Measurements from ENCODE around the gene POLR1E. TPM values are rescaled to one million over a fixed set of nuclear protein-coding genes. Genes with fewer than 3 reads are reported as not detected.
"Not testable (repeated sequence)": the region's sequence is repeated elsewhere in the genome, so short reads cannot be mapped to it uniquely, and the experiment has no call there.

Gene POLR1E
- total RNA-seq, 1 donor from 2014 or later, result 26.1 TPM

- H3K4me3 Mint-ChIP-seq, result no peak overlapping the region
- no peaks in the 10 kb centered on the region for H3K9me3 Mint-ChIP-seq
- no peak for DNase-seq (ENCODE audit: low spot score in 2 of 2, unreplicated experiment in 2 of 2)
- H3K4me1 Mint-ChIP-seq, result no peaks in the 10 kb centered on the region
- no peak for TF ChIP-seq CTCF (IDR thresholded peaks at IDR 0.05; ENCODE audit: unreplicated experiment)
- H3K36me3 Mint-ChIP-seq, result peaks cover 15% of the 10 kb centered on the region
- H3K27me3 Mint-ChIP-seq (ENCODE audit: low read depth), result no peaks in the 10 kb centered on the region
- H3K27ac Mint-ChIP-seq, result no peak overlapping the region
Observed at GRCh38 chr9:37511016-37512010, 25.6 kb downstream of the POLR1E start.

- H3K9me3 Mint-ChIP-seq, result no peaks in the 10 kb centered on the region
- H3K4me3 Mint-ChIP-seq, result no peak overlapping the region
- H3K27me3 Mint-ChIP-seq (ENCODE audit: low read depth), result no peaks in the 10 kb centered on the region
- TF ChIP-seq CTCF (IDR thresholded peaks at IDR 0.05; ENCODE audit: unreplicated experiment), result no peak
- no peak overlapping the region for H3K27ac Mint-ChIP-seq
- DNase-seq (ENCODE audit: low spot score in 2 of 2, unreplicated experiment in 2 of 2), result no peak
- H3K36me3 Mint-ChIP-seq, result peaks cover 13% of the 10 kb centered on the region
- no peaks in the 10 kb centered on the region for H3K4me1 Mint-ChIP-seq
Observed at GRCh38 chr9:37512437-37512836, 26.7 kb downstream of the POLR1E start.

- not testable (repeated sequence) for H3K4me3 Mint-ChIP-seq; H3K9me3 Mint-ChIP-seq; H3K27ac Mint-ChIP-seq; H3K27me3 Mint-ChIP-seq (ENCODE audit: low read depth); H3K4me1 Mint-ChIP-seq; DNase-seq (ENCODE audit: low spot score in 2 of 2, unreplicated experiment in 2 of 2)
- peaks cover 16% of the 10 kb centered on the region for H3K36me3 Mint-ChIP-seq
Observed at GRCh38 chr9:37514415-37514814, 28.7 kb downstream of the POLR1E start.

- Mint-ChIP-seq H3K27ac (no peak overlapping the region), H3K4me3 (no peak overlapping the region), H3K9me3 (no peaks in the 10 kb centered on the region), H3K36me3 (peaks cover 16% of the 10 kb centered on the region), H3K27me3 (ENCODE audit: low read depth) (no peaks in the 10 kb centered on the region), H3K4me1 (no peaks in the 10 kb centered on the region)
- no peak for TF ChIP-seq CTCF (IDR thresholded peaks at IDR 0.05; ENCODE audit: unreplicated experiment)
- DNase-seq (ENCODE audit: low spot score in 2 of 2, unreplicated experiment in 2 of 2), result no peak
Observed at GRCh38 chr9:37514999-37515398, 29.3 kb downstream of the POLR1E start.

GRCh38 chr9:37515620-37516258 lies 30.0 kb downstream of the POLR1E start:
- no peak overlapping the region for H3K27ac Mint-ChIP-seq
- no peak for TF ChIP-seq CTCF (IDR thresholded peaks at IDR 0.05; ENCODE audit: unreplicated experiment)
- H3K36me3 Mint-ChIP-seq, result peaks cover 20% of the 10 kb centered on the region
- H3K4me3 Mint-ChIP-seq, result no peak overlapping the region
- H3K4me1 Mint-ChIP-seq, result no peaks in the 10 kb centered on the region
- no peak for DNase-seq (ENCODE audit: low spot score in 2 of 2, unreplicated experiment in 2 of 2)
- H3K9me3 Mint-ChIP-seq, result no peaks in the 10 kb centered on the region
- H3K27me3 Mint-ChIP-seq (ENCODE audit: low read depth), result no peaks in the 10 kb centered on the region

GRCh38 chr9:37517923-37518322 lies 32.2 kb downstream of the POLR1E start:
- no peaks in the 10 kb centered on the region for H3K4me1 Mint-ChIP-seq
- H3K27me3 Mint-ChIP-seq (ENCODE audit: low read depth), result no peaks in the 10 kb centered on the region
- H3K4me3 Mint-ChIP-seq, result no peak overlapping the region
- DNase-seq (ENCODE audit: low spot score in 2 of 2, unreplicated experiment in 2 of 2), result no peak
- no peak for TF ChIP-seq CTCF (IDR thresholded peaks at IDR 0.05; ENCODE audit: unreplicated experiment)
- no peaks in the 10 kb centered on the region for H3K9me3 Mint-ChIP-seq
- H3K36me3 Mint-ChIP-seq, result peaks cover 29% of the 10 kb centered on the region
- H3K27ac Mint-ChIP-seq, result no peak overlapping the region
